K562 (cell line): ENCODE measurements around the gene C17orf113. TPM values are rescaled to one million over a fixed set of nuclear protein-coding genes. Genes with fewer than 3 reads are reported as not detected.

Experiments
- ASH1L ChIP-seq: fragments of 450-650 bp; IDR thresholded peaks from 2 replicates; pipeline ENCODE4 v1.6.1; 2018; ENCODE audit warnings: borderline replicate concordance, mild to moderate bottlenecking, low read depth; ENCODE audit not compliant: partially characterized antibody
- CREBBP ChIP-seq: IDR thresholded peaks from one replicate; pipeline ENCODE4 v1.6.1; 2012; ENCODE audit warnings: low read depth, mild to moderate bottlenecking, control low read depth, inconsistent platforms, low read length
- CTCFL ChIP-seq: IDR thresholded peaks from 2 replicates; pipeline ENCODE4 v1.6.1; 2011; ENCODE audit warnings: borderline replicate concordance, low read depth, mild to moderate bottlenecking, moderate library complexity, low read length; ENCODE audit not compliant: insufficient read depth, poor library complexity, severe bottlenecking
- FOXA3 ChIP-seq, 2 experiments: fragments of 450-650 bp in 1 of 2; sonication (generic) in 1 of 2; formaldehyde crosslinking; IDR thresholded peaks in 1 of 2; conservative IDR thresholded peaks in 1 of 2; 2 replicates each; pipeline versions ENCODE4 v1.4.0 to v1.8.0; 2020 to 2022; ENCODE audit warnings: mild to moderate bottlenecking in 2 of 2, missing genetic modification reagents in 1 of 2
- MYBL2 ChIP-seq, 2 experiments: fragments of 450-650 bp in 1 of 2; sonication (generic) in 1 of 2; formaldehyde crosslinking in 1 of 2; IDR thresholded peaks; 2 replicates each; pipeline versions ENCODE4 v1.6.1 to v1.8.1; 2017 to 2022; ENCODE audit warnings: borderline replicate concordance in 1 of 2, inconsistent platforms in 1 of 2, low read depth in 1 of 2, mild to moderate bottlenecking in 1 of 2, missing genetic modification reagents in 1 of 2, moderate library complexity in 1 of 2
- POLR2A ChIP-seq: fragments of 450-650 bp; conservative IDR thresholded peaks from 2 replicates; pipeline ENCODE4 v1.6.1; 2016
- RAD21 ChIP-seq, 2 experiments: fragments of 250-450 bp in 1 of 2; fragments of 450-650 bp in 1 of 2; sonication (Bioruptor Pico) in 1 of 2; formaldehyde crosslinking in 1 of 2; IDR thresholded peaks in 1 of 2; conservative IDR thresholded peaks in 1 of 2; 2 replicates each; pipeline versions ENCODE4 v1.4.0 to v1.8.0; 2020 to 2022; ENCODE audit warnings: mild to moderate bottlenecking in 2 of 2, moderate library complexity in 1 of 2
- RBBP5 ChIP-seq: fragments of 200-600 bp; sonication (generic); IDR thresholded peaks from 2 replicates; pipeline ENCODE4 v1.6.1; 2012; ENCODE audit warnings: borderline replicate concordance, mild to moderate bottlenecking, low read length, control low read depth, inconsistent platforms; ENCODE audit not compliant: insufficient read depth, poor library complexity, severe bottlenecking
- RREB1 ChIP-seq: fragments of 250-450 bp; sonication (Bioruptor Pico); IDR thresholded peaks from 2 replicates; pipeline ENCODE4 v1.4.0; 2020
- SNIP1 ChIP-seq: fragments of 450-650 bp; IDR thresholded peaks from 2 replicates; pipeline ENCODE4 v1.7.1; 2017; ENCODE audit warnings: low read depth, mild to moderate bottlenecking
- SREBF1 ChIP-seq: fragments of 150-350 bp; IDR thresholded peaks from 2 replicates; pipeline ENCODE4 v1.6.1; 2014; ENCODE audit warnings: antibody characterized with exemption, low read depth, low read length, borderline replicate concordance
- SREBF2 ChIP-seq: sonication (generic); formaldehyde crosslinking; IDR thresholded peaks from 2 replicates; pipeline ENCODE4 v1.4.0; 2020; ENCODE audit warnings: mild to moderate bottlenecking, missing genetic modification reagents
- TRIM24 ChIP-seq, 2 experiments: fragments of 450-650 bp; IDR thresholded peaks; 2 replicates each; pipeline ENCODE4 v1.6.1; 2016
- TSC22D4 ChIP-seq: fragments of 450-650 bp; IDR thresholded peaks from 2 replicates; pipeline ENCODE4 v1.6.1; 2016; ENCODE audit warnings: missing genetic modification characterization, missing biosample characterization, control low read depth
- ZNF232 ChIP-seq: sonication (generic); formaldehyde crosslinking; IDR thresholded peaks from 2 replicates; pipeline ENCODE4 v1.8.0; 2022; ENCODE audit warnings: mild to moderate bottlenecking, missing genetic modification reagents
- ZNF507 ChIP-seq: conservative IDR thresholded peaks from 2 replicates; pipeline ENCODE4 v1.6.1; 2017; ENCODE audit warnings: missing genetic modification characterization, missing compliant biosample characterization
- ZNF717 ChIP-seq: fragments of 250-450 bp; sonication (Bioruptor Pico); IDR thresholded peaks from 2 replicates; pipeline ENCODE4 v1.5.0; 2021
- ZNF76 ChIP-seq: fragments of 250-450 bp; sonication (Bioruptor Pico); IDR thresholded peaks from 2 replicates; pipeline ENCODE4 v1.4.0; 2020; ENCODE audit warnings: mild to moderate bottlenecking, moderate library complexity, borderline replicate concordance
- polyA plus RNA-seq, 8 experiments: library from polyadenylated mRNA; depleted of rRNA in 4 of 8; stranded (reverse) in 5 of 8; unstranded in 3 of 8; fragments of >200 nt; fragmentation: Nextera tagmentation in 2 of 8; fragmentation: Illumina TruSeq in 1 of 8; extraction: Ambion mirVana in 2 of 8; extraction: Trizol in 1 of 8; gene quantifications; 2 replicates each; pipeline versions ENCODE4 v1.2.1 to v1.2.3, GENCODE V29; 2011 to 2014; ENCODE audit warnings: inconsistent platforms in 1 of 8, missing spikeins in 1 of 8
- total RNA-seq, 7 experiments: library from RNA; depleted of rRNA in 6 of 7; stranded (reverse); fragments of >200 nt in 6 of 7; fragmentation: Illumina TruSeq in 2 of 7; extraction: Trizol in 2 of 7; gene quantifications; 2 replicates each; pipeline versions ENCODE4 v1.2.1 to v1.2.3, GENCODE V29; 2011 to 2021; ENCODE audit warnings: low replicate concordance in 1 of 7

Gene C17orf113
- total and polyA plus RNA-seq, 9 of the 15 experiments (the other 6 are each of a cell fraction or from before 2014, with no cell fraction given): 0.10 to 1.2 (median 0.31) TPM

- no peak for TF ChIP-seq CTCFL
- no peak for TF ChIP-seq SREBF1
- no peak for TF ChIP-seq POLR2A
- no peak for TF ChIP-seq ZNF232 (CRISPR knock-in tag)
- TF ChIP-seq SNIP1: no peak
- no peak for TF ChIP-seq MYBL2 (IDR thresholded peaks at IDR 0.05; ENCODE audit: low read depth)
- TF ChIP-seq MYBL2 (CRISPR knock-in tag; IDR thresholded peaks at IDR 0.05; ENCODE audit: borderline replicate concordance): no peak
- no peak for TF ChIP-seq TRIM24 (IDR thresholded peaks at IDR 0.05)
- no peak for TF ChIP-seq RREB1 (CRISPR knock-in tag)
- no peak for TF ChIP-seq SREBF2
- no peak for TF ChIP-seq RBBP5
- TF ChIP-seq ZNF717: no peak
- TF ChIP-seq ZNF507 (tag): no peak
- no peak for TF ChIP-seq TSC22D4 (tag)
- TF ChIP-seq CREBBP: no peak
- TF ChIP-seq FOXA3 (CRISPR knock-in tag; conservative IDR thresholded peaks at IDR 0.05 in 1 of 2, IDR thresholded peaks at IDR 0.05 in 1 of 2): no peak
- TF ChIP-seq RAD21 (CRISPR knock-in tag; conservative IDR thresholded peaks at IDR 0.05 in 1 of 2, IDR thresholded peaks at IDR 0.05 in 1 of 2): peak in 1 of 2 experiments; percentile 66; a peak in 2 of 4 replicates
- no peak for TF ChIP-seq ZNF76
- TF ChIP-seq ASH1L: no peak
Observed at GRCh38 chr17:42027961-42028790, 22.2 kb downstream of the C17orf113 start (continued).
